ENCODE results near the gene GAS2.

GRCh38 chr11:22830082-22830414, 163.6 kb downstream of the GAS2 start:
- TF ChIP-seq, protein P1, sequence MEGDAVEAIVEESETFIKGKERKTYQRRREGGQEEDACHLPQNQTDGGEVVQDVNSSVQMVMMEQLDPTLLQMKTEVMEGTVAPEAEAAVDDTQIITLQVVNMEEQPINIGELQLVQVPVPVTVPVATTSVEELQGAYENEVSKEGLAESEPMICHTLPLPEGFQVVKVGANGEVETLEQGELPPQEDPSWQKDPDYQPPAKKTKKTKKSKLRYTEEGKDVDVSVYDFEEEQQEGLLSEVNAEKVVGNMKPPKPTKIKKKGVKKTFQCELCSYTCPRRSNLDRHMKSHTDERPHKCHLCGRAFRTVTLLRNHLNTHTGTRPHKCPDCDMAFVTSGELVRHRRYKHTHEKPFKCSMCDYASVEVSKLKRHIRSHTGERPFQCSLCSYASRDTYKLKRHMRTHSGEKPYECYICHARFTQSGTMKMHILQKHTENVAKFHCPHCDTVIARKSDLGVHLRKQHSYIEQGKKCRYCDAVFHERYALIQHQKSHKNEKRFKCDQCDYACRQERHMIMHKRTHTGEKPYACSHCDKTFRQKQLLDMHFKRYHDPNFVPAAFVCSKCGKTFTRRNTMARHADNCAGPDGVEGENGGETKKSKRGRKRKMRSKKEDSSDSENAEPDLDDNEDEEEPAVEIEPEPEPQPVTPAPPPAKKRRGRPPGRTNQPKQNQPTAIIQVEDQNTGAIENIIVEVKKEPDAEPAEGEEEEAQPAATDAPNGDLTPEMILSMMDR (conservative IDR thresholded peaks at IDR 0.05 in 1 of 2, IDR thresholded peaks at IDR 0.05 in 1 of 2; ENCODE audit: low read depth in 1 of 2, low read length in 2 of 2) = no peak
- TF ChIP-seq EZH2 (IDR thresholded peaks at IDR 0.05; ENCODE audit: low read length, missing control alignments) = no peak

All from fibroblast of lung (primary cell).